K562 (cell line): ENCODE measurements around the gene SUCO. TPM values are rescaled to one million over a fixed set of nuclear protein-coding genes. Genes with fewer than 3 reads are reported as not detected.

Experiments
- ATAC-seq: fragments of 200-7000 bp; cut with Tn5 transposase; 3 replicates; pipeline ENCODE4 v1.9.1; 2020; ENCODE audit warnings: moderate library complexity
- BruUV-seq: library from RNA; stranded (reverse); fragments of 400-500 nt; replicated peaks from 2 replicates; lab custom pipeline; 2021; lab: Mats Ljungman, UMichigan
- CTCF ChIA-PET: fragments of 300-600 bp; formaldehyde crosslinking; extraction: SDS; loops from one replicate; lab custom pipeline; 2021; ENCODE audit warnings: low intra/inter-chr PET ratio; lab: Yijun Ruan, JAX
- POLR2A ChIA-PET: fragments of 300-600, 350-650 bp; sonication (Branson Sonifier 250); formaldehyde crosslinking; extraction: SDS; loops from one replicate; lab custom pipeline; 2021; ENCODE audit warnings: antibody characterized with exemption, inconsistent platforms; lab: Yijun Ruan, JAX
- DNase-seq, 4 experiments: peaks; one replicate each; pipeline versions ENCODE4 v3.0.0 to v3.0.0-alpha.2; 2011 to 2018; ENCODE audit warnings: low spot score in 3 of 4, mixed read lengths in 3 of 4; ENCODE audit errors: extremely low read depth in 1 of 4
- FAIRE-seq: peaks from 2 replicates; lab custom pipeline; 2011; peaks lifted over from hg19 to GRCh38; lab: Jason Lieb, UNC
- H2AFZ ChIP-seq: 2 replicates; pipeline ENCODE4 v1.6.0; 2011; ENCODE audit warnings: low read depth, low read length, control low read depth, inconsistent platforms
- H3K27ac ChIP-seq: fragments of 200-600 bp; 3 replicates; pipeline ENCODE4 v1.8.0; 2011; ENCODE audit warnings: low read depth, mild to moderate bottlenecking, control low read depth, inconsistent platforms, low read length, moderate library complexity, mixed read lengths; ENCODE audit errors: extremely low read depth
- H3K27me3 ChIP-seq, 2 experiments: fragments of 300-600 bp in 1 of 2; 2 replicates in 1 of 2; 3 replicates in 1 of 2; pipeline versions ENCODE4 v1.6.0 to v1.8.0; 2011; ENCODE audit warnings: inconsistent platforms in 2 of 2, low read length in 2 of 2, mild to moderate bottlenecking in 1 of 2, mixed read lengths in 1 of 2, moderate library complexity in 1 of 2; ENCODE audit not compliant: control insufficient read depth in 2 of 2, insufficient read depth in 2 of 2
- H3K36me3 ChIP-seq: fragments of 300-600 bp; 3 replicates; pipeline ENCODE4 v1.8.0; 2011; ENCODE audit warnings: mild to moderate bottlenecking, low read length, inconsistent platforms; ENCODE audit not compliant: control insufficient read depth, insufficient read depth
- H3K4me1 ChIP-seq, 2 experiments: fragments of 200-600 bp in 1 of 2; replicated peaks in 1 of 2; 2 replicates in 1 of 2; 3 replicates in 1 of 2; pipeline versions ENCODE4 v1.5.1 to v1.8.0; 2011; ENCODE audit warnings: inconsistent platforms in 2 of 2, low read length in 2 of 2, mild to moderate bottlenecking in 1 of 2, mixed read lengths in 1 of 2, moderate library complexity in 1 of 2; ENCODE audit not compliant: control insufficient read depth in 2 of 2, insufficient read depth in 2 of 2
- H3K4me2 ChIP-seq: 2 replicates; pipeline ENCODE4 v1.6.1; 2011; ENCODE audit warnings: low read length, control low read depth, inconsistent platforms, mixed read lengths; ENCODE audit not compliant: insufficient read depth
- H3K4me3 ChIP-seq: fragments of 200-600 bp; sonication (generic), shearing (Covaris generic); 2 replicates; pipeline ENCODE4 v1.5.1; 2016; ENCODE audit warnings: control low read depth, inconsistent platforms
- H3K79me2 ChIP-seq: fragments of 200-600 bp; 3 replicates; pipeline ENCODE4 v1.8.0; 2011; ENCODE audit warnings: low read length, inconsistent platforms; ENCODE audit not compliant: control insufficient read depth, insufficient read depth
- H3K9ac ChIP-seq, 2 experiments: 2 replicates each; pipeline versions ENCODE4 v1.6.0 to v1.6.1; 2011; ENCODE audit warnings: low read depth in 2 of 2, low read length in 2 of 2, control low read depth in 1 of 2, inconsistent platforms in 1 of 2, mild to moderate bottlenecking in 1 of 2, mixed read lengths in 1 of 2; ENCODE audit not compliant: insufficient read depth in 1 of 2
- H3K9me1 ChIP-seq: one replicate; pipeline ENCODE4 v1.6.0; 2011; ENCODE audit warnings: inconsistent platforms, mild to moderate bottlenecking, low read length, moderate library complexity; ENCODE audit not compliant: control insufficient read depth, insufficient read depth
- H3K9me3 ChIP-seq: replicated peaks from 2 replicates; pipeline ENCODE4 v1.5.1; 2011; ENCODE audit warnings: low read depth, low read length, inconsistent platforms; ENCODE audit not compliant: control insufficient read depth, insufficient read depth
- H4K20me1 ChIP-seq: replicated peaks from 2 replicates; pipeline ENCODE4 v1.6.1; 2011; ENCODE audit warnings: low read length, inconsistent platforms, mixed read lengths; ENCODE audit not compliant: control insufficient read depth, insufficient read depth
- CREBBP ChIP-seq: IDR thresholded peaks from one replicate; pipeline ENCODE4 v1.6.1; 2012; ENCODE audit warnings: low read depth, mild to moderate bottlenecking, control low read depth, inconsistent platforms, low read length
- CXXC5 ChIP-seq: fragments of 250-450 bp; sonication (Bioruptor Pico); IDR thresholded peaks from 2 replicates; pipeline ENCODE4 v1.8.0; 2022; ENCODE audit warnings: inconsistent platforms, mild to moderate bottlenecking, moderate library complexity
- ELK3 ChIP-seq: fragments of 450-650 bp; formaldehyde crosslinking; IDR thresholded peaks from 2 replicates; pipeline ENCODE4 v1.4.0; 2020; ENCODE audit warnings: mild to moderate bottlenecking
- ETV1 ChIP-seq: fragments of 450-650 bp; conservative IDR thresholded peaks from 2 replicates; pipeline ENCODE4 v1.6.1; 2016; ENCODE audit warnings: missing genetic modification characterization, control low read depth, low read depth, missing compliant biosample characterization
- GABPA ChIP-seq: fragments of 200-800 bp; sonication (Bioruptor generic); conservative IDR thresholded peaks from 2 replicates; pipeline ENCODE4 v1.6.1; 2016; ENCODE audit warnings: low read depth, missing genetic modification characterization, missing compliant biosample characterization
- ILF3 ChIP-seq: fragments of 450-650 bp; IDR thresholded peaks from 2 replicates; pipeline ENCODE4 v1.6.1; 2018; ENCODE audit warnings: antibody characterized with exemption, mild to moderate bottlenecking, moderate library complexity, borderline replicate concordance
- RFX7 ChIP-seq: fragments of 250-450 bp; sonication (Bioruptor Pico); IDR thresholded peaks from 2 replicates; pipeline ENCODE4 v1.5.1; 2021; ENCODE audit warnings: mild to moderate bottlenecking
- YBX1 ChIP-seq: fragments of 450-650 bp; IDR thresholded peaks from 2 replicates; pipeline ENCODE4 v1.7.1; 2016; ENCODE audit warnings: mild to moderate bottlenecking
- WGBS: fragments of 100-300 bp; shearing (Covaris generic); methylation state at CpG from one replicate; pipeline ENCODE4 v1.1.6; 2016; ENCODE audit warnings: low coverage, mixed read lengths; ENCODE audit not compliant: insufficient coverage; ENCODE audit errors: missing lambda C conversion rate; 5-methylcytosine and 5-hydroxymethylcytosine counted together
- in situ Hi-C: fragments of 300-500 bp; cut with MboI; formaldehyde crosslinking; loops from 4 replicates; pipeline ENCODE4 v1.15.0; 2018; ENCODE audit warnings: inconsistent platforms, mixed read lengths
- intact Hi-C: fragments of 100-400 bp; cut with micrococcal nuclease; formaldehyde crosslinking; loops from 2 replicates; pipeline ENCODE4 v1.14.2; 2022
- polyA plus RNA-seq, 8 experiments: library from polyadenylated mRNA; depleted of rRNA in 4 of 8; stranded (reverse) in 5 of 8; unstranded in 3 of 8; fragments of >200 nt; fragmentation: Nextera tagmentation in 2 of 8; fragmentation: Illumina TruSeq in 1 of 8; extraction: Ambion mirVana in 2 of 8; extraction: Trizol in 1 of 8; gene quantifications; 2 replicates each; pipeline versions ENCODE4 v1.2.1 to v1.2.3, GENCODE V29; 2011 to 2014; ENCODE audit warnings: inconsistent platforms in 1 of 8, missing spikeins in 1 of 8
- small RNA-seq: library from RNA; depleted of rRNA; stranded (forward); fragments of <200 nt; gene quantifications from one replicate; pipeline ENCODE3, GENCODE V24; 2014
- total RNA-seq, 7 experiments: library from RNA; depleted of rRNA in 6 of 7; stranded (reverse); fragments of >200 nt in 6 of 7; fragmentation: Illumina TruSeq in 2 of 7; extraction: Trizol in 2 of 7; gene quantifications; 2 replicates each; pipeline versions ENCODE4 v1.2.1 to v1.2.3, GENCODE V29; 2011 to 2021; ENCODE audit warnings: low replicate concordance in 1 of 7

The SUCO gene
- total and polyA plus RNA-seq, 9 of the 15 experiments (the other 6 are each of a cell fraction or from before 2014, with no cell fraction given) = 2.5 to 20.6 (median 14.3) TPM

- Histone ChIP-seq H3K4me3 (no peak overlapping the region), H4K20me1 (no peaks in the 10 kb centered on the region), H3K27ac (no peak overlapping the region), H3K79me2 (no peaks in the 10 kb centered on the region), H3K9ac (no peak overlapping the region), H2AFZ (no peak overlapping the region), H3K9me1 (no peaks in the 10 kb centered on the region), H3K27me3 (no peaks in the 10 kb centered on the region), H3K36me3 (no peaks in the 10 kb centered on the region), H3K4me2 (no peak overlapping the region), H3K9me3 (no peaks in the 10 kb centered on the region), H3K4me1 (peaks cover 2 to 15% of the 10 kb centered on the region in 2 experiments; a peak in 3 of 5 replicates)
- in situ Hi-C loops (no loop called here), intact Hi-C loops (no loop called here)
- POLR2A ChIA-PET = no interaction called here
- TF ChIP-seq GABPA (0 out of 2 replicates have a peak, but pooled peaks have one; percentile 16), YBX1 (no peak), CXXC5 (CRISPR knock-in tag) (no peak), ILF3 (no peak), RFX7 (no peak), CREBBP (no peak), ELK3 (no peak), ETV1 (peak; percentile 68)
- FAIRE-seq (no peak), DNase-seq (no peak), ATAC-seq (no peak)
- CTCF ChIA-PET = interaction anchor here (0.6 kb wide), 1 partner anchor 542 kb away, joined by 3 read pairs; no protein-coding TSS in a partner anchor
- BruUV-seq = no TSS peak
- WGBS = 9% methylated on average over 3 of the region's 3 CpGs
Measured at GRCh38 chr1:172661107-172661506, 128.2 kb downstream of the SUCO start.

Small RNAs within 50 kb of the gene (small RNA-seq; reads per million reads assigned to genes)
- not detected for gene RNU6-693P

Other genes with a start within 250 kb of the SUCO start
- gene C1orf105, start 112.5 kb upstream of the SUCO start, total RNA-seq (2014; rRNA removed) = not detected in 2 replicates
- not detected in 2 replicates for gene C1orf105, start 112.5 kb upstream of the SUCO start, total RNA-seq (2014; rRNA removed; fragmentation: Illumina TruSeq; extraction: Trizol)
- gene C1orf105, start 112.5 kb upstream of the SUCO start, total RNA-seq (2015; rRNA removed; fragmentation: Illumina TruSeq; extraction: Trizol) = not detected in 2 replicates
- not detected in 2 replicates for gene C1orf105, start 112.5 kb upstream of the SUCO start, total RNA-seq (2021)
- 0.08 TPM in 1 of 2 replicates, not detected in the other for gene C1orf105, start 112.5 kb upstream of the SUCO start, polyA plus RNA-seq (2011; rRNA removed)
- gene C1orf105, start 112.5 kb upstream of the SUCO start, polyA plus RNA-seq (2014; fragmentation: Illumina TruSeq; extraction: Trizol) = 0.19 TPM in 1 of 2 replicates, not detected in the other
- gene C1orf105, start 112.5 kb upstream of the SUCO start, polyA plus RNA-seq (2014; fragmentation: Nextera tagmentation; extraction: Ambion mirVana) = not detected
- gene C1orf105, start 112.5 kb upstream of the SUCO start, polyA plus RNA-seq (2014; rRNA removed) = not detected in 2 replicates
- gene PIGC, start 89.1 kb upstream of the SUCO start, total RNA-seq (2014; rRNA removed) = 30.5 and 34.4 TPM in 2 replicates
- gene PIGC, start 89.1 kb upstream of the SUCO start, total RNA-seq (2014; rRNA removed; fragmentation: Illumina TruSeq; extraction: Trizol) = 54.7 and 62.1 TPM in 2 replicates
- gene PIGC, start 89.1 kb upstream of the SUCO start, total RNA-seq (2015; rRNA removed; fragmentation: Illumina TruSeq; extraction: Trizol) = 44.5 and 46.0 TPM in 2 replicates
- gene PIGC, start 89.1 kb upstream of the SUCO start, total RNA-seq (2021) = 38.9 and 40.3 TPM in 2 replicates
- gene PIGC, start 89.1 kb upstream of the SUCO start, polyA plus RNA-seq (2011; rRNA removed) = 59.3 and 60.4 TPM in 2 replicates
- gene PIGC, start 89.1 kb upstream of the SUCO start, polyA plus RNA-seq (2014; fragmentation: Illumina TruSeq; extraction: Trizol) = 56.4 and 59.3 TPM in 2 replicates
- gene PIGC, start 89.1 kb upstream of the SUCO start, polyA plus RNA-seq (2014; fragmentation: Nextera tagmentation; extraction: Ambion mirVana) = 10 to 100 TPM; 92.9 to 97.9 TPM
- gene PIGC, start 89.1 kb upstream of the SUCO start, polyA plus RNA-seq (2014; rRNA removed) = 39.1 and 49.9 TPM in 2 replicates
- gene FASLG, start 126.0 kb downstream of the SUCO start, total RNA-seq (2014; rRNA removed) = not detected in 2 replicates
- not detected in 2 replicates for gene FASLG, start 126.0 kb downstream of the SUCO start, total RNA-seq (2014; rRNA removed; fragmentation: Illumina TruSeq; extraction: Trizol)
- not detected in 2 replicates for gene FASLG, start 126.0 kb downstream of the SUCO start, total RNA-seq (2015; rRNA removed; fragmentation: Illumina TruSeq; extraction: Trizol)
- gene FASLG, start 126.0 kb downstream of the SUCO start, total RNA-seq (2021) = not detected in 2 replicates
- 0.05 TPM in 1 of 2 replicates, not detected in the other for gene FASLG, start 126.0 kb downstream of the SUCO start, polyA plus RNA-seq (2011; rRNA removed)
- not detected in 2 replicates for gene FASLG, start 126.0 kb downstream of the SUCO start, polyA plus RNA-seq (2014; fragmentation: Illumina TruSeq; extraction: Trizol)
- gene FASLG, start 126.0 kb downstream of the SUCO start, polyA plus RNA-seq (2014; fragmentation: Nextera tagmentation; extraction: Ambion mirVana) = not detected
- not detected in 2 replicates for gene FASLG, start 126.0 kb downstream of the SUCO start, polyA plus RNA-seq (2014; rRNA removed)